HG02981 (cell line): Measurements from ENCODE around the gene KRT77.
"Not testable (repeated sequence)": the region's sequence is repeated elsewhere in the genome, so short reads cannot be mapped to it uniquely, and the experiment has no call there.

Source experiments
- ATAC-seq: cut with Tn5 transposase; IDR thresholded peaks from one replicate; pipeline ENCODE4 v1.9.1; 2021; ENCODE audit warnings: mild to moderate bottlenecking, moderate library complexity; ENCODE audit not compliant: unreplicated experiment

Gene KRT77

DNA sequence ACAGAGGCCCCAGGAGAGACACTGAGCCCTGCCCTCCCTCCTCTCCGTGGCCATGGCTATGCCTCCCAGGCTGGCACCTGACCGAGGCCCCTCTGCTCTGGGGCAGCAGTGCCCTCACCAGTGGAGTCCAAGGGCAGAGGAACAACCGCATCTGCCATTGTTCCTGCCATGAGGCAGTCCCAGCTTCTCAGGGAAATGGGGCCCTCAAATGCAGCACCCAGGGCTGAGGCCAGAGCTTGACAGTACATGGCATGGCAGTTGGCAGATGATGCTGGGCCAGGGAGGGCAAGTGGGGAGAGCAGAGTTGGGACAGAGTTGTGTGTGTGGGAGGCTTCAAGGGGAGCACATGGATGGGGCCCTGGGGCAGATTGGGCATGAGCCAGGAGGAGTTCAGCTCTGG lies 21.1 kb upstream of the KRT77 start:
- no peak for ATAC-seq

DNA sequence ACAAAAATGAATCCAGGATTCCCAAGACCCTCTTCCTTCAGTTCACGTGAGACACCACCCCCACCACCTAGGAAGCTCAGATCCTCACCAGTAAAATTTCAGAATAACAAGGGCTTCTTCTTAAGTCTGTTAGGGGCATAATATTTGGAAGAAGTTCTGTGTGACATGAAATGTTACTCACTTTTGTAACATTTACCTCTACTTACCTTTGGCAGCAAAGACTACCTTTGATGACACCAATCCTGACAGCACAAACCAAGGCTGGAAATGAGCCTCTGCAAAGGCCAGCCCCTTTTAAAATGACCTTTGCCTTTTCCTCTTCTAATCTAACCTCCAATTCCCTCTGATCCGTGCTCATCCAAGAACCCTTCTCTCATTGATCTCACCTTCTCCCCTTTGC lies 19.4 kb upstream of the KRT77 start:
- no peak for ATAC-seq

DNA sequence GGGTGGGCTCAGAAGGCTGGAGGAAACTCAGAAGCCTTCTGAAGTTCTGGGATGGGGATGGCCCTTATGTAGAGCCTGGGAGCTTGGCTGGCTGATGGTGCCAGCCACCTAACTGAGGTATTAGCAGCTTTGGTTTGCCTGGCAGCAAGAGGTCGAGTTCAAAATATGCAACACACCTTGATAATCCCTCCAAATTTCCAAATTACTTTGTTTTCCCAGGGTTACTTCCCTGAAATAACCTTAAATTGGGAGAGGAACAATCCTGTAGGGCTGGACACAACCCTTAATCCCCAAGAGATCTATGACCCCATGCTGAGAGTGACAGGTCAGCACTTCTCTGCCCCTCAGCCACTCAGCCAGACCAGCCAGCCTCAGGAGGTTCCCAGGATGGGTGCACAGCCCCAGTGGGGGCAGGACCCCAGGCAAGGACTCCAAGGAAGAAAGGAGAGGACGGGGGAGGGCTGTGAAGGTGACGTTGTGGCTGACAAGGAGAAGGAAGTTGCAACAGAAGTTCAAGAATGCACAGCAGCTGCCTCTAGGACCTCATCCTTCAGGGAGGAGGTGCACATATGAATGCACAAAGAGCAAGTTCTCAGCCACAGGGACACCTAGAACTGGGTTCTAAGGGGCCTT lies 18.6 kb upstream of the KRT77 start:
- ATAC-seq: no peak

DNA sequence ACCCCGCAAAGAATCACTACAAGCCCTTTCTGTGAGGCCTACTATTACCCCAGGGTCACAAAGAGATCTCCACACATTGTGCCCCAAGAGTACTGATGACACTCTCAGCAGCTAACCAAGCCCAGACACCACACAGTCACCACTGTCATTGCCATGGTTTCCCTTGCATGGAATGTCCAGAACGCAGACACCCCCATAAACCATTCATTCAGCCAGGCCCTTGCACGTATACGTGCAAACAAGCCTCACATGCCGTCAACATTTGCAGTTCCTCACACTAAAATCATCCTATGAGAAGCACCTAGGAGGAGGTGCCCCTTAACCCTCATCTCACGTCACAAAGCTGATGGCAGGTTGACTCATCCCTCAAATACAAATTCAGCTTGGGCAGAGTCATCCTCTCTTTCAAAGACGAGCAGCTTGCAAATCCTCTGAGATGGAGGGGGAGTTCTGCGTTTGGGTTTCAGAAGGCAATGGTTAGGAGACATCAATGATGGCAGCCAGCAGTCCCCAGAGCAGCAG lies 17.1 kb upstream of the KRT77 start:
- ATAC-seq: no peak

DNA sequence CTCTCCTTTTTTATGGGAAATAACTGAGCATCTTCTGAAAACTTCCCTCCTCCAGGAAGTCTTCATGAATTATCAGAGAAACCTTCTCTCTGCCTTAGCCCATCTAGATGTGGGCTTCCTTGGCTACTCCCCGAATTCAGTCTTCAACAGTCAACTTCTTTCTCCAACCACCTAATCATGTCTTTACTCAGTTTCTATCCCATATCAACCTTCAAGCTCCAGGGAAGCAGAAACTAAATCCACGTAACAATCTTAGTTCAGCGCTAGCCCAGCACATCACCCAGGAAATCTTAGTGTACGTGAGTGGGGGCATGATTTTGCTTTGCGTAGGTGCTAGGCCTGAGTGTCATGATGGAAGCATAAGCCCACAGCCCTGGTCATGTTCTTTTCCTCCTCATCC lies 12.7 kb upstream of the KRT77 start:
- no peak for ATAC-seq

DNA sequence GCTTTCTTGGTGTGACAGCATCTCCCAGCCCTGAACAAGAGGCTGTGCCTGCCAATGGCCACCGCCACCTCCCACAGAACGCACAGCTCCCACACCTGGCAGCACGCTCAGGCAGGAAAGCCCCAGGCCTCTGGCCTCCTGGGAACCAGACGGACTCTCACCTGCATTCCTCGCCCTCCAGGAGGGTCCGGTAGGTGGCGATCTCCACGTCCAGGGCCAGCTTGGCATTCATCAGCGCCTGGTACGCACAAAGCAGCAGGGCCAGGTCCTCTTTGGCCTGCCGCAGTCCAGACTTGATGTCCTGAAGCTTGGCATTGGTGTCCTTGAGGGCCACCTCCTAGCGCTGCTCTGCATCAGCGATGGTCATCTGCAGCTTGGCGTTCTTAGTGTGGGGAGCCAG lies 12.1 kb upstream of the KRT77 start:
- no peak for ATAC-seq

DNA sequence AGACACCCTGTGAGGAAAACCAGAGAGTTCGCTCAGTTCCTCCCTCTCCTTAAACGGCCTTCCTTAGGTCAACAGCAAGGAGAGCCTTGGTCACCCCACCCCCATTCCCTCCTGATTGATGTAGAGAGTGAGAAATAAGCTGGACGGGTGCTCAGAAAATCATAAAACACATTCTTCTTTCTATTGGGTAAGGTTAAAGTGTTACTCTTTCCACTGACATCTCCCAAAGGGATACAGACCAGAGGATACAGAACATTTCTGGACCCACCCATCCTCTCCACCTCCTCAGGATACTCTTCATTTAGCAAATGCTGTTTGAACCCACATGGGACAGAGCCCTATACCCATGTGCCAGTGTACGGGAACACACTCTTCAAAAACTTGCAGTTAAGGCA lies 11.6 kb upstream of the KRT77 start:
- ATAC-seq: no peak

DNA sequence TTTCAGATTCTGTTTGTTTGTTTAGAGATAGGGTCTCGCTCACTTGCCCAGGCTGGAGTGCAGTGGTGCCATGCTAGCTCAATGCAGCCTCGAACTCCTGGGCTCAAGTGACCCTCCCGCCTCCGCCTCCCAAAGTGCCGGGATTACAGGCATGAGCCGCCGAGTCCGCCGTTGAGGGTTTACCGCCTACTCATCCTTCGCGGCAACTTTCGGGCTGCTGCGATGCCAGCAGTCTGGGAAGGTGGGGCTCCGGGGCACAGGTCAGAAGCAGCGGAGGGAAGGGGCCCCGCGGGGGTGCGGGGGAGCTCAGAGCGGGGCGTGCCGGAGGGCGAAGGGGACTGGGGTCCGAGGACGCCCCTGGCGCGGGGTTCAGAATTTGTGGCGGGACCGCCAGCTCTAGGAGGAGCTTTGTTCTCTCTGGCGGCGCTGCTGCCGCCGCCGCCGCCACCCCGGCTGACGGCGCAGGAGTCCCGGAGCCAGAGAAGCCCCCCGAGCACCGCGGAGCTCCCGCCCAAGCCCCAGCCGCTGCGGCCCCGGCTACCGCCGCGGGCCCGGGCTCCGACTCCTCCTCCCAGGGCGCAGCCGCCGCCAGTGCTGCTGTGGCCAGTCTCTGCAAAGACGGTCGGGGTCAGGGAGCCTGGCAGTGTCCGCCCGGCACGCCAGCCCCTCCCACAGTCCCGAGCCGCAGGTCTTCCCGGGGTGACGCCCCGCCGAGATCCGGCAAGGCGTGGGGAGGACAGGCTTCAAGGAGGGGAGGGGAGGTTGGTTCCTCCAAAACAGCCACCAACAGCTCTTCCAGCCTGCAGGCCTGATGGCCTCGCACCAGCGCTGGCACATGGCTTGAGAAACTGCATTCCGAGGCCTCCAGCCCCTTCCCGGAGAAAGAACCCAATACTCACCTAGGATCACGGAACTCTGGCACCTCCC lies 10.9 kb upstream of the KRT77 start:
- ATAC-seq: no peak

DNA sequence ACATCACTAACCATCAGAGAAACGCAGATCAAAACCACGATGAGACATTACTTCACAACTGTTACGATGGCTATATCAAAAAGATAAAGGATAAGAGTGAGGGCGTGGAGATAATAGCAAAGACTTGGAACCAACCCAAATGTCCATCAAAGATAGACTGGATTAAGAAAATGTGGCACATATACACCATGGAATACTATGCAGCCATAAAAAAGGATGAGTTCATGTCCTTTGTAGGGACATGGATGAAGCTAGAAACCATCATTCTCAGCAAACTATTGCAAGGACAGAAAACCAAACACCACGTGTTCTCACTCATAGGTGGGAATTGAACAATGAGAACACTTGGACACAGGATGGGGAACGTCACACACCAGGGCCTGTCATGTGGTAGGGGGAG lies 8.8 kb upstream of the KRT77 start:
- ATAC-seq: not testable (repeated sequence)

DNA sequence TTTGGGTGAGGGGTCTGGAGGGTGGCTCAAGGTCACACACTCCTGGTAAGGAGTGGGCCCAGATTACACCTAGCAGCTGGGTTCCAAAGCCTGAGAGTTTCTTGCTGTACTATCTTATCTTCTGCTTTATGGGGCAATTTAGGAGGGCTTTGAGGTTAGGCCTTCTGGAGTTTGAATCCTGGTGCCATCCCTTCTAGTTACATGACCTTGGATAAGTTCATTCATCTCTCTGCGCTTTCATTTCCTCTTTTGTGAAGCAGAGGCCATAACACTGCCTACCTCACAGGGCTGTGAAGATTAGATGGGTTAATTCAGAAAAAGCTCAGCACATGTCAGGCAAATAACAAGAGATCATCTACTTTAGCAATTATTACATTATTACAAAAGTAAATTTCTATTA lies 7.4 kb upstream of the KRT77 start:
- ATAC-seq: no peak

DNA sequence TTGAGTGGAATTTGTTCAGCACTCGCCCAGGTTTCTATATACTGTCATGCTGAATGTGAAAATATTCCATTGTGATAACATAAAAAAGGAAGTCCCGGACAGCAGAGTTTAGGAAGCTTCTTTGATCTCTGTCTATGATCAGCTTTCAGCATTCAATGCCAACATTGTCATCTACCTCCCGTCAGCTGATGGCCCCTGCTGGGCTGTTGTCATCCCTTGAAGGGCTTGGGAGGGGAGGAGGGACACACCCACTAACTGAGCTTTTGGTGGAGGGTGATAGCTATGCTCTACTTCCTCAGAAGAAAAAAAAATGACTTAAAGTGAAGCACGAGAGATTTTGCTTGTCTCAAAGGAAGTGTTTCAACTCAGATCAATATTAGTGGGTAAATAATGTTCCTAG lies 4.7 kb upstream of the KRT77 start:
- no peak for ATAC-seq

DNA sequence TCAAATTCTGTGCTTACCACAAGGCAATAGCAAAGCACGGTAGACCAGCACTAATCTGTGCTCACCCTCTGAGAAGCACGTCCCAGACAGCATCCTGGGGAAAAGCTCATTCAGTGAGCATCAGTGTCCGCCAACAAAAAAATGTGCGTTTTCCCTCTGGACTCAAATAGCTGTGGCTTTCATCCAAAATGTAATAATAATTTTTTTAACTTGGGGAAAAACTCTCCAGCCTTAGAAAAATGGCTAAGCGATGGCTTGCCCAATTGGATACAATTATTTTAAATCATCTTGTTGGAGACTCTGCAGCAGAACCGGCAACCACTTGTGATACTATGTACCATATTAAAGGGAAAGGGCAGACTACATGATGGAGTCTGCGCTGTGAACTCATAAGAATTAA lies 1.1 kb upstream of the KRT77 start:
- ATAC-seq: no peak

DNA sequence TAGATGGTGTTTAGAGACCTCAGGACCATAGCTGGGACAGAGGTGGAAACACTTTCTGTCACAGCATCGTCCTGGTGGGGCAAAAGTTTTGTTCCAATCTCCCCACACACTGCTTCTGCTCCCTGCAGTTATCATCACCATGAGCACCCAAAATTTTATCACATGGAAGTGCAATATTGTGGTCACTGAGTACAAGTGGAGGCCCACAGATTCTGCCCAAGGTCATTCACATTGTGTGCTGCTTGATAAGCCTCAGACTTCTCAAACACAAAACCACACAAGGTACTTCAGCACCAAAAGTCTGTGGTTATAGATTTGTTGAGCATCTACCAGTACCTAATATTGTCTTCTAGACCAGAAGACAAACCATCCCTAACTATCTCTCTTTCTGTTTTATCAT lies 554 bp upstream of the KRT77 start:
- no peak for ATAC-seq

DNA sequence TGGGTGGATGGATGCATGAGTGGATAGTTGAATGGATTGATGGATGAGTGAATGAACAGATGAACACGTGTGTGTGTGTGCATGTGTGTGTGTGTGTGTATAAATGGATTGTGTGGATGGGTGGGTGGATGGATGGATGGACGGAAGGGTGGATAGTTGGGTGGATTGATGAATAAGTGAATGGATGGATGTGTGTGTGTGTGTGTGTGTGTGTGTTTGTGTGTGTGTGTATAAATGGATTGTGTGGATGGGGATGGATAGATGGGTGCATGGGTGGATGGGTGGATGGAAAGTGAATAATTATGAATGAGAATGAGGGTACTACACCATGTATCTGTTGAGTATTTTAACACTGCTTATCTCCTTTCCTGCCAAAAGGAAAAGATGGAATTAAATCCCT lies 986 bp downstream of the KRT77 start:
- no peak for ATAC-seq

DNA sequence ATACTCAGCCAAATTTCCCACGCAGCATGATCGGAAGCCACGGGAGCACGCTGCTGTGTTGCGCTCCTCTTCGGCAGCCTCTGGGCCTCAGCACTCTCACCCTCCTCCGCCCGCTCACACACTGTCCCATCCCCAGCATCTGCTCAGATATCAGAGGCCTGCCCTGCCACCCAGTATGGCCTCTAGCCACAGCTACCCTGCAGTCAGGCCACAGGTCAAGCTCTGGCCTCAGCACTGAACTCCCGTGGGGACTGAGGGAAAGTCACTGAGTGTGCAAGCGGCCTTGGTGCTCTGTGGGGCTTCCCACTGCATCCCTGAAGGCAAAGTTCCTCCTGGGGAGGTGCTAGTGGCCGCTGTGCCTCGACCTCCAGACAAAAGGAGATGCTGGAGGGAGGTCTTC lies 2.0 kb downstream of the KRT77 start:
- no peak for ATAC-seq

DNA sequence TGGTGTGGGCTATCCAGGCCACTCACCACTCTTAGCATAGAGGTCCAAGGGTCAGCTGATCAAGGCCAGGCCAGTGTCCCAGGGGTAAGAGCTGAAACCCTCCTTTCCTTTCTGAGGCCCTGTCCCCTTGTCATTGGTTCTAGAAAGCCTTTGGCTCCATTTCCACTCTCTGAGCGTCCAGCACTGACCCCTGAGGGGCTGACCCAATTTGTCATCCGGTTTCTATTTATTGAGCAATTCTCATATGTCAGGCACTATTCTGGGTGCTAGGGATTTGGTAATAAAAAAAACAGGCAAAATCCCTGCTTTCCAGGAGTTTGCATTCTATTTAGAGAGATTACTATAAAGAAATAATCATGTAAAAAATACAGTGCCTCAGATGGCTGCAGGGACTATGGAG lies 3.4 kb downstream of the KRT77 start:
- ATAC-seq: no peak

DNA sequence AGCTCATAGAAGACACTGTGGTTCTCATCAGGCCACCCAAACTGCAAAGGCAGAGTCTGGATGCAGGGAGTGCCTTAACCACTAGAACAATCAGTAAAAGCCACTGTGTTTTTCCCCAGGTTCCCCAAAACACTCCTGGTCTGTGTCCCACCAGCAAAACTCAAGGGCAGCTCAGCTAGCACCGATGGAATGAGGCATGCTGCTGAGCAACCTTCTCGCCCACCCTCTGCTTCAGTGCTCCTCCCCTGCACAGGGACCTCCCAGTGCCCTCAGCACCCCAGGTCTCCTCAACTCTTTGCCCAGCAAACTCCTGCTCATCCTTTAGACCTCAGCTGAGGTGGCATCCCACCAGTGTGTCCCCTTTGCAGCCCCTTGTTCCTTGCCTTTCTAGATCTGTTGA lies 4.0 kb downstream of the KRT77 start:
- ATAC-seq: no peak

DNA sequence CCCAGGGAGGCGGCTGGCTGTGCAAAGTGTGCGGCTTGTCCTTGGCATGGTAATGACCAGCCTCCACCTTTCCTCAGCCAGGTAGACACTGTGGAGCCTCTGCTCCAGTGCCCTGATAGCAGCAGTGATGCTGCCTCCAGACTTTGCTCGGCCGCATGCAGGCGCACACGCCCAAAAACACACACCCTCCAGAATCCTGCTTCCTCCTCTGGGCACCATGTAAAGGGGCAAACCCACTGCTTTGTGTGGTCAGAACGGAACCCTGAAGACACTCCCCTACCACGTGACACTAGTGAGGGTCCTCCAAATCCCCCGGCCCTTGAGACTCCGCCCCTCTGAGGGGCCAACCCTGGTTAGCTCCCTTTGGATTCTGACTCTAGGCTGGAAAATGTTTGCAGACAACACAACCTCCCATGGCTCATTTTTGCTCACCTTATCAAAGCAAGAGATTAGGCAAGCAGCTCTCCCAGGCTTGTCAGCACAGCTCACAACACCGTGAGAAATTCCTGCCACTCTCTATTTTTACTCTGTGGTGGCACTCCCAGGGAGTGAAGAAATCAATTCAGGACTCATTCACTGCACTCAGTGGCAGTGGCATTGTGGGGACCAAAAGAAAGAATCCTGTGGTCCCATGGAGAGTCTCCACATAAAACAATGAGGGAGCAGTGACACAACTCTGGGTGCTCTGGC lies 4.5 kb downstream of the KRT77 start:
- no peak for ATAC-seq

DNA sequence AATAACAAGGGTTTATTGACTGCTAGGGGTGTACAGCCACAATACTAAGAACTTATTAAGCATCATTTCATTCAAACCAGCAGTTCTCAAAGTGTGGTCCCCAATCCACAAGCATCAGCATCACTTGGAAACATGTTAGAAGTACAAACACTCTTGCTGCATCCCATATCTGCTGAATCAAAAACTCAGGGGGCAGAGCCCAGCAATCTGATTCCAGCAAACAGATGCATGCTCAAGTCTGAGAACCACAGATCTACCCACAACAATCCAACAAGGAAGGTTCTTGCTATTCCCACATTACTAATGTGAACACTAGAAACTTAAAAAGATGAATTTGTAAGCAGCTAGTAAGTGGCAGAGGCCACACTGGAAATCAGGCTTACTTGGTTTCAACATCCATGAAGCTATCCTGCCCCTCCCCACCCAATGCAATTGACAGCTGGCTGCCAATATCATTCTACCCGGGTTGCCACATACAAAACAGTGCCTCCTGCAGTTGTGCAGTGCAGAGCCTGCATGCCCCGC lies 6.2 kb downstream of the KRT77 start:
- ATAC-seq: no peak

DNA sequence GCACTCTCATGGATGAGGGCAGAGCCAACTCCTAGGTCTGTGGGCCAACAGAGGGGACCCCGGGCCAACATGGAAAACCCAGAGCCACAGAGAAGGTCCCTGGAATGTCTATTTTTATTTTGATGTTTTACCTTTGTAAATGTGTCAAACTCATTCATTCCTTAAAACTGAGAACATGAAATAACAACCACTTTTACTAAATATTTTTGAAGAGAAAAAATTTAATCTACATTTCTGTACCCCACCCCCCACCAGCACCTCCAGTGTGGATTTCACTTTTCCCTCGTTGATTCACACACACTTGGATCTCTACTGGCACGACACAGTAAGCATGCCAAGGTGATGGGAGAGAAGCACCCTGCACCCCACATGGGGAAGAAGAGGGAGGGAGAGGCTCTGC lies 6.7 kb downstream of the KRT77 start:
- no peak for ATAC-seq

DNA sequence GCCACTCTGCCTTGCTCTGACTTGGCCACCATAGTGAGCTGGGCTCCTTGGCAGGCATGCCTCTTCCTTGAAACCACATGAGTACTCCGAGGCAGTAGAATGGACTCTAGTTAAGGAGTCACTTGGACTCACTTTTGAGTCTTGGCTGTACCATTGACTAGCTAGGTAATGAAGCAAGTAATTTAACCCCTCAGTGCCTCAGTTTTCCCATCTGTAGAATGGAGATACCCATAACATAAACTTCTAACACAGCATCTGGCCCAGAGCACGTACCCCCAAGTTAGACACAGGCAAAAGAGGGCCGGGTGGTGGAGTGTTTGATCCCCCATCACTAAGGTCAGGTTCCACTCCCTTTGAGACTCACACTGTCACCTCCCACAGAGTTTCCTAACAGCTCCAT lies 8.3 kb downstream of the KRT77 start:
- no peak for ATAC-seq

DNA sequence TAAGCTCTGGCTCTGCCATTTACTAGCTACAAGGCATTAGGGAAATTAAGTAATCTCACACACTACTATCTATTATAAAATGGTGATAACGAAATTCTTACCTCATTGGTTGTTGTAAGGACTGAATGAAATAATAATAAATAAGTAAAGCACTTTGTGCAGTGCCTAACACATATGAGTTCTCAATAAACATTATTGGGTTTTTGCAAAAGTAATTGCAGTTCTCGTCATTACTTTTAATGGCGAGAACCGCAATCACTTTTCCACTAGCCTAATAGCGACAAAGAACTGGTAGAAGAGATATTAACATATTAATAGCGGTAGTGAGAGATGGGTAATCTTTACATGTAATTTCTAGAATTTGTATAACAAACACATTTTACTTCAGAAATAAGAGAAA lies 9.2 kb downstream of the KRT77 start:
- ATAC-seq: no peak
